GM12878 (cell line): ENCODE results near the gene ENO2. TPM values are rescaled to one million over a fixed set of nuclear protein-coding genes. Genes with fewer than 3 reads are reported as not detected.

Source experiments
- BACH1 ChIP-seq: fragments of 450-650 bp; IDR thresholded peaks from 2 replicates; pipeline ENCODE4 v1.6.1; 2017; ENCODE audit warnings: mild to moderate bottlenecking, borderline replicate concordance
- IRF4 ChIP-seq: IDR thresholded peaks from 2 replicates; pipeline ENCODE4 v1.6.1; 2011; ENCODE audit warnings: low read depth, low read length
- MTA2 ChIP-seq: fragments of 450-650 bp; IDR thresholded peaks from 2 replicates; pipeline ENCODE4 v1.6.1; 2016; ENCODE audit warnings: low read depth, mild to moderate bottlenecking, moderate library complexity
- NBN ChIP-seq: fragments of 450-650 bp; IDR thresholded peaks from 2 replicates; pipeline ENCODE4 v1.6.1; 2016
- NRF1 ChIP-seq: conservative IDR thresholded peaks from 2 replicates; pipeline ENCODE4 v1.6.1; 2011; ENCODE audit warnings: mild to moderate bottlenecking, low read depth, low read length, improper control_type of control experiment
- SIX5 ChIP-seq: IDR thresholded peaks from 2 replicates; pipeline ENCODE4 v1.6.1; 2011; ENCODE audit warnings: mild to moderate bottlenecking, low read depth, low read length, moderate library complexity; ENCODE audit not compliant: severe bottlenecking
- SMARCA5 ChIP-seq: fragments of 450-650 bp; IDR thresholded peaks from 2 replicates; pipeline ENCODE4 v1.6.1; 2017; ENCODE audit warnings: mild to moderate bottlenecking
- WRNIP1 ChIP-seq: IDR thresholded peaks from 2 replicates; pipeline ENCODE4 v1.6.1; 2011; ENCODE audit warnings: low read depth, low read length, improper control_type of control experiment, borderline replicate concordance
- YY1 ChIP-seq: IDR thresholded peaks from 2 replicates; pipeline ENCODE4 v1.6.1; 2011; ENCODE audit warnings: low read depth, mild to moderate bottlenecking, low read length
- ZNF24 ChIP-seq: fragments of 450-650 bp; IDR thresholded peaks from 2 replicates; pipeline ENCODE4 v1.6.1; 2017; ENCODE audit warnings: antibody characterized with exemption, mild to moderate bottlenecking
- ZZZ3 ChIP-seq: IDR thresholded peaks from 2 replicates; pipeline ENCODE4 v1.6.1; 2011; ENCODE audit warnings: low read depth; ENCODE audit not compliant: control insufficient read depth, insufficient read length
- microRNA counts: library from miRNA; unstranded; fragments of <30 nt; microRNA quantifications from one replicate; lab custom pipeline; 2016
- microRNA-seq: library from miRNA; unstranded; fragments of <30 nt; microRNA quantifications from one replicate; pipeline ENCODE4, GENCODE V29; 2018
- polyA plus RNA-seq, 11 experiments: library from polyadenylated mRNA; depleted of rRNA in 4 of 11; unstranded in 6 of 11; stranded (reverse) in 5 of 11; fragments of >200 nt; fragmentation: Nextera tagmentation in 4 of 11; fragmentation: Illumina TruSeq in 1 of 11; extraction: Ambion mirVana in 4 of 11; extraction: Trizol in 1 of 11; gene quantifications; 1 replicate in 1 of 11; 2 replicates in 10 of 11; pipeline versions ENCODE4 v1.2.1 to v1.2.3, GENCODE V29; 2011 to 2016; ENCODE audit warnings: inconsistent platforms in 2 of 11, missing spikeins in 2 of 11, low read depth in 1 of 11
- small RNA-seq: library from RNA; depleted of rRNA; stranded (forward); fragments of <200 nt; gene quantifications from one replicate; pipeline ENCODE3, GENCODE V24; 2014
- total RNA-seq, 4 experiments: library from RNA; depleted of rRNA in 3 of 4; stranded (reverse); fragments of >200 nt in 3 of 4; fragmentation: Illumina TruSeq in 1 of 4; extraction: Trizol in 1 of 4; gene quantifications; 2 replicates each; pipeline versions ENCODE4 v1.2.1 to v1.2.3, GENCODE V29; 2013 to 2021
- TF ChIP-seq, protein P1 (sequence below): fragments of 450-650 bp; IDR thresholded peaks from 2 replicates; pipeline ENCODE4 v1.6.1; 2017; ENCODE audit warnings: mild to moderate bottlenecking, moderate library complexity
- TF ChIP-seq, protein P2 (sequence below): IDR thresholded peaks from 2 replicates; pipeline ENCODE4 v1.6.1; 2011; ENCODE audit warnings: borderline replicate concordance, low read depth, mild to moderate bottlenecking, moderate library complexity, mixed read lengths, low read length; ENCODE audit not compliant: insufficient read depth; ENCODE audit errors: extremely low read length
- TF ChIP-seq, protein P3 (sequence below): fragments of 450-650 bp; IDR thresholded peaks from 2 replicates; pipeline ENCODE4 v1.6.1; 2018; ENCODE audit warnings: mild to moderate bottlenecking, low read depth, moderate library complexity; ENCODE audit not compliant: partially characterized antibody

Gene ENO2
- total and polyA plus RNA-seq, 10 of the 15 experiments (the other 5 are each of a cell fraction or from before 2014, with no cell fraction given) = 24.8 to 196 (median 43.1) TPM

DNA sequence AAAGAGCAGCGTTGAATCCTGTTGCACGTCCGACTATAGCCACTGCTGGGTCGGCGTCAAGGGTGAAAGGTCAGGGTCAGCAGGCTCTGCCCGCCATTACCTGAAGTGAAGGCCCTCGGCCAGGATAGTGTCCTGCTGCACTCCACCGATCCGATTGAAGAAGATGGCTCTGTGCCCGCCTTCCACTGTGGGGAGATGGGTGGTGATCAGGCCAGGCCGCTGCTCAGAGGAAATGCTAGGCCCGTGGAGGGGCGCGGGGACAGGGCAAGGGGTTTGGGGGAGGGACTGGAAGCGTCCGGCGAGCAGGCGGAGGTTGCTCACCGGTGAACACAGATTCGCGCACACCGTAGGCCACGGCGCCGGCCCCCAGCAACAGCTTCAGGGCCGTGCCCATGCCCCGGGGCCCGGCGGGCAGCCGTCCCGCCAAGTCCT, 55.7 kb downstream of the ENO2 start (continued):
- TF ChIP-seq, protein P1, sequence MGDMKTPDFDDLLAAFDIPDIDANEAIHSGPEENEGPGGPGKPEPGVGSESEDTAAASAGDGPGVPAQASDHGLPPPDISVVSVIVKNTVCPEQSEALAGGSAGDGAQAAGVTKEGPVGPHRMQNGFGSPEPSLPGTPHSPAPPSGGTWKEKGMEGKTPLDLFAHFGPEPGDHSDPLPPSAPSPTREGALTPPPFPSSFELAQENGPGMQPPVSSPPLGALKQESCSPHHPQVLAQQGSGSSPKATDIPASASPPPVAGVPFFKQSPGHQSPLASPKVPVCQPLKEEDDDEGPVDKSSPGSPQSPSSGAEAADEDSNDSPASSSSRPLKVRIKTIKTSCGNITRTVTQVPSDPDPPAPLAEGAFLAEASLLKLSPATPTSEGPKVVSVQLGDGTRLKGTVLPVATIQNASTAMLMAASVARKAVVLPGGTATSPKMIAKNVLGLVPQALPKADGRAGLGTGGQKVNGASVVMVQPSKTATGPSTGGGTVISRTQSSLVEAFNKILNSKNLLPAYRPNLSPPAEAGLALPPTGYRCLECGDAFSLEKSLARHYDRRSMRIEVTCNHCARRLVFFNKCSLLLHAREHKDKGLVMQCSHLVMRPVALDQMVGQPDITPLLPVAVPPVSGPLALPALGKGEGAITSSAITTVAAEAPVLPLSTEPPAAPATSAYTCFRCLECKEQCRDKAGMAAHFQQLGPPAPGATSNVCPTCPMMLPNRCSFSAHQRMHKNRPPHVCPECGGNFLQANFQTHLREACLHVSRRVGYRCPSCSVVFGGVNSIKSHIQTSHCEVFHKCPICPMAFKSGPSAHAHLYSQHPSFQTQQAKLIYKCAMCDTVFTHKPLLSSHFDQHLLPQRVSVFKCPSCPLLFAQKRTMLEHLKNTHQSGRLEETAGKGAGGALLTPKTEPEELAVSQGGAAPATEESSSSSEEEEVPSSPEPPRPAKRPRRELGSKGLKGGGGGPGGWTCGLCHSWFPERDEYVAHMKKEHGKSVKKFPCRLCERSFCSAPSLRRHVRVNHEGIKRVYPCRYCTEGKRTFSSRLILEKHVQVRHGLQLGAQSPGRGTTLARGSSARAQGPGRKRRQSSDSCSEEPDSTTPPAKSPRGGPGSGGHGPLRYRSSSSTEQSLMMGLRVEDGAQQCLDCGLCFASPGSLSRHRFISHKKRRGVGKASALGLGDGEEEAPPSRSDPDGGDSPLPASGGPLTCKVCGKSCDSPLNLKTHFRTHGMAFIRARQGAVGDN = 0 out of 2 replicates have a peak, but pooled peaks have one; percentile 30
- TF ChIP-seq ZNF24 (no peak), BACH1 (no peak), SMARCA5 (0 out of 2 replicates have a peak, but pooled peaks have one; percentile 14), IRF4 (no peak), NBN (no peak), MTA2 (0 out of 2 replicates have a peak, but pooled peaks have one; percentile 7), WRNIP1 (peak; percentile 63; the same call in 1 of the 2 replicates), NRF1 (no peak), YY1 (peak; percentile 57; the same call in 1 of the 2 replicates), SIX5 (no peak), ZZZ3 (no peak)
- TF ChIP-seq, protein P2, sequence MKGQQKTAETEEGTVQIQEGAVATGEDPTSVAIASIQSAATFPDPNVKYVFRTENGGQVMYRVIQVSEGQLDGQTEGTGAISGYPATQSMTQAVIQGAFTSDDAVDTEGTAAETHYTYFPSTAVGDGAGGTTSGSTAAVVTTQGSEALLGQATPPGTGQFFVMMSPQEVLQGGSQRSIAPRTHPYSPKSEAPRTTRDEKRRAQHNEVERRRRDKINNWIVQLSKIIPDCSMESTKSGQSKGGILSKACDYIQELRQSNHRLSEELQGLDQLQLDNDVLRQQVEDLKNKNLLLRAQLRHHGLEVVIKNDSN = no peak
- TF ChIP-seq, protein P3, sequence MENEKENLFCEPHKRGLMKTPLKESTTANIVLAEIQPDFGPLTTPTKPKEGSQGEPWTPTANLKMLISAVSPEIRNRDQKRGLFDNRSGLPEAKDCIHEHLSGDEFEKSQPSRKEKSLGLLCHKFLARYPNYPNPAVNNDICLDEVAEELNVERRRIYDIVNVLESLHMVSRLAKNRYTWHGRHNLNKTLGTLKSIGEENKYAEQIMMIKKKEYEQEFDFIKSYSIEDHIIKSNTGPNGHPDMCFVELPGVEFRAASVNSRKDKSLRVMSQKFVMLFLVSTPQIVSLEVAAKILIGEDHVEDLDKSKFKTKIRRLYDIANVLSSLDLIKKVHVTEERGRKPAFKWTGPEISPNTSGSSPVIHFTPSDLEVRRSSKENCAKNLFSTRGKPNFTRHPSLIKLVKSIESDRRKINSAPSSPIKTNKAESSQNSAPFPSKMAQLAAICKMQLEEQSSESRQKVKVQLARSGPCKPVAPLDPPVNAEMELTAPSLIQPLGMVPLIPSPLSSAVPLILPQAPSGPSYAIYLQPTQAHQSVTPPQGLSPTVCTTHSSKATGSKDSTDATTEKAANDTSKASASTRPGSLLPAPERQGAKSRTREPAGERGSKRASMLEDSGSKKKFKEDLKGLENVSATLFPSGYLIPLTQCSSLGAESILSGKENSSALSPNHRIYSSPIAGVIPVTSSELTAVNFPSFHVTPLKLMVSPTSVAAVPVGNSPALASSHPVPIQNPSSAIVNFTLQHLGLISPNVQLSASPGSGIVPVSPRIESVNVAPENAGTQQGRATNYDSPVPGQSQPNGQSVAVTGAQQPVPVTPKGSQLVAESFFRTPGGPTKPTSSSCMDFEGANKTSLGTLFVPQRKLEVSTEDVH = no peak

MicroRNAs within 50 kb of the gene (microRNA counts, 767-probe panel; counts per million panel counts)
- 1,705 counts per million, percentile 66 among the panel's probes with 10 or more counts for microRNA hsa-miR-141-3p (lab: Ali Mortazavi, UCI)
- microRNA hsa-miR-200c-3p (lab: Ali Mortazavi, UCI) = 2,249 counts per million, percentile 80 among the panel's probes with 10 or more counts

Small RNA genes within 50 kb of the gene (microRNA-seq; reads per million reads assigned to microRNA genes)
- 102 reads per million, percentile 74 among the genes with 10 or more reads in this experiment for gene MIR141
- 663 reads per million, percentile 86 among the genes with 10 or more reads in this experiment for gene MIR200C

Small RNA genes within 50 kb of the gene (small RNA-seq; reads per million reads assigned to genes)
- 56.2 reads per million, percentile 99 among the genes with 10 or more reads in this experiment for gene MIR141
- gene MIR200C = 2.6 reads per million, percentile 71 among the genes with 10 or more reads in this experiment
- not detected for gene RNU7-1
- 16.2 reads per million, percentile 97 among the genes with 10 or more reads in this experiment for gene SCARNA12

Other genes starting within 250 kb of the ENO2 start
Only the 7 nearest of the 27 such genes appear.
- 1,631 and 1,672 TPM in 2 replicates for gene TPI1, start 47.0 kb upstream of the ENO2 start, total RNA-seq (2014; rRNA removed)
- gene TPI1, start 47.0 kb upstream of the ENO2 start, total RNA-seq (2014; rRNA removed; fragmentation: Illumina TruSeq; extraction: Trizol) = 1,031 and 1,059 TPM in 2 replicates
- gene TPI1, start 47.0 kb upstream of the ENO2 start, total RNA-seq (2021) = 916 and 925 TPM in 2 replicates
- gene TPI1, start 47.0 kb upstream of the ENO2 start, polyA plus RNA-seq (2011; rRNA removed) = 2,490 and 3,306 TPM in 2 replicates
- gene TPI1, start 47.0 kb upstream of the ENO2 start, polyA plus RNA-seq (2014; fragmentation: Illumina TruSeq; extraction: Trizol) = 1,383 and 1,555 TPM in 2 replicates
- 1,000 to 10,000 TPM; 5,044 to 7,349 TPM for gene TPI1, start 47.0 kb upstream of the ENO2 start, polyA plus RNA-seq (2014; fragmentation: Nextera tagmentation; extraction: Ambion mirVana)
- gene TPI1, start 47.0 kb upstream of the ENO2 start, polyA plus RNA-seq (2014; rRNA removed) = 993 and 1,045 TPM in 2 replicates
- 1,000 to 10,000 TPM; 1,723 to 1,836 TPM for gene TPI1, start 47.0 kb upstream of the ENO2 start, polyA plus RNA-seq (2016; fragmentation: Nextera tagmentation; extraction: Ambion mirVana)
- 4.2 and 5.6 TPM in 2 replicates for gene SPSB2, start 41.3 kb upstream of the ENO2 start, total RNA-seq (2014; rRNA removed)
- gene SPSB2, start 41.3 kb upstream of the ENO2 start, total RNA-seq (2014; rRNA removed; fragmentation: Illumina TruSeq; extraction: Trizol) = 1.8 and 2.0 TPM in 2 replicates
- gene SPSB2, start 41.3 kb upstream of the ENO2 start, total RNA-seq (2021) = 3.4 and 3.9 TPM in 2 replicates
- gene SPSB2, start 41.3 kb upstream of the ENO2 start, polyA plus RNA-seq (2011; rRNA removed) = 0.29 and 0.58 TPM in 2 replicates
- 0.24 and 0.56 TPM in 2 replicates for gene SPSB2, start 41.3 kb upstream of the ENO2 start, polyA plus RNA-seq (2014; fragmentation: Illumina TruSeq; extraction: Trizol)
- gene SPSB2, start 41.3 kb upstream of the ENO2 start, polyA plus RNA-seq (2014; fragmentation: Nextera tagmentation; extraction: Ambion mirVana) = under 1 TPM; 0.08 to 0.24 TPM
- gene SPSB2, start 41.3 kb upstream of the ENO2 start, polyA plus RNA-seq (2014; rRNA removed) = 4.9 and 5.6 TPM in 2 replicates
- 1 to 10 TPM; 4.7 to 5.3 TPM for gene SPSB2, start 41.3 kb upstream of the ENO2 start, polyA plus RNA-seq (2016; fragmentation: Nextera tagmentation; extraction: Ambion mirVana)
- 2.8 and 4.7 TPM in 2 replicates for gene LRRC23, start 9.8 kb upstream of the ENO2 start, total RNA-seq (2014; rRNA removed)
- 4.0 and 4.3 TPM in 2 replicates for gene LRRC23, start 9.8 kb upstream of the ENO2 start, total RNA-seq (2014; rRNA removed; fragmentation: Illumina TruSeq; extraction: Trizol)
- 3.1 and 3.8 TPM in 2 replicates for gene LRRC23, start 9.8 kb upstream of the ENO2 start, total RNA-seq (2021)
- 5.6 and 6.9 TPM in 2 replicates for gene LRRC23, start 9.8 kb upstream of the ENO2 start, polyA plus RNA-seq (2011; rRNA removed)
- gene LRRC23, start 9.8 kb upstream of the ENO2 start, polyA plus RNA-seq (2014; fragmentation: Illumina TruSeq; extraction: Trizol) = 5.2 and 5.4 TPM in 2 replicates
- 1 to 10 TPM; 1.4 to 2.5 TPM for gene LRRC23, start 9.8 kb upstream of the ENO2 start, polyA plus RNA-seq (2014; fragmentation: Nextera tagmentation; extraction: Ambion mirVana)
- gene LRRC23, start 9.8 kb upstream of the ENO2 start, polyA plus RNA-seq (2014; rRNA removed) = 3.1 and 3.3 TPM in 2 replicates
- 1 to 10 TPM; 3.5 to 5.4 TPM for gene LRRC23, start 9.8 kb upstream of the ENO2 start, polyA plus RNA-seq (2016; fragmentation: Nextera tagmentation; extraction: Ambion mirVana)
- 2.6 and 3.3 TPM in 2 replicates for gene ATN1, start 13.4 kb downstream of the ENO2 start, total RNA-seq (2014; rRNA removed)
- gene ATN1, start 13.4 kb downstream of the ENO2 start, total RNA-seq (2014; rRNA removed; fragmentation: Illumina TruSeq; extraction: Trizol) = 2.0 and 2.6 TPM in 2 replicates
- gene ATN1, start 13.4 kb downstream of the ENO2 start, total RNA-seq (2021) = 38.0 and 44.5 TPM in 2 replicates
- gene ATN1, start 13.4 kb downstream of the ENO2 start, polyA plus RNA-seq (2011; rRNA removed) = 1.4 and 3.9 TPM in 2 replicates
- gene ATN1, start 13.4 kb downstream of the ENO2 start, polyA plus RNA-seq (2014; fragmentation: Illumina TruSeq; extraction: Trizol) = 5.8 and 15.4 TPM in 2 replicates
- gene ATN1, start 13.4 kb downstream of the ENO2 start, polyA plus RNA-seq (2014; fragmentation: Nextera tagmentation; extraction: Ambion mirVana) = under 1 TPM; 0.08 to 0.15 TPM
- gene ATN1, start 13.4 kb downstream of the ENO2 start, polyA plus RNA-seq (2014; rRNA removed) = 19.7 and 28.8 TPM in 2 replicates
- 1 to 10 TPM; 6.1 to 6.2 TPM for gene ATN1, start 13.4 kb downstream of the ENO2 start, polyA plus RNA-seq (2016; fragmentation: Nextera tagmentation; extraction: Ambion mirVana)
- gene RNU7-1, start 29.2 kb downstream of the ENO2 start, total RNA-seq (2014; rRNA removed) = not detected in 2 replicates
- not detected in 2 replicates for gene RNU7-1, start 29.2 kb downstream of the ENO2 start, total RNA-seq (2014; rRNA removed; fragmentation: Illumina TruSeq; extraction: Trizol)
- gene RNU7-1, start 29.2 kb downstream of the ENO2 start, total RNA-seq (2021) = not detected in 2 replicates
- not detected in 2 replicates for gene RNU7-1, start 29.2 kb downstream of the ENO2 start, polyA plus RNA-seq (2011; rRNA removed)
- gene RNU7-1, start 29.2 kb downstream of the ENO2 start, polyA plus RNA-seq (2014; fragmentation: Illumina TruSeq; extraction: Trizol) = not detected in 2 replicates
- not detected for gene RNU7-1, start 29.2 kb downstream of the ENO2 start, polyA plus RNA-seq (2014; fragmentation: Nextera tagmentation; extraction: Ambion mirVana)
- gene RNU7-1, start 29.2 kb downstream of the ENO2 start, polyA plus RNA-seq (2014; rRNA removed) = not detected in 2 replicates
- not detected for gene RNU7-1, start 29.2 kb downstream of the ENO2 start, polyA plus RNA-seq (2016; fragmentation: Nextera tagmentation; extraction: Ambion mirVana)
- gene C12orf57, start 29.4 kb downstream of the ENO2 start, total RNA-seq (2014; rRNA removed) = 223 and 231 TPM in 2 replicates
- gene C12orf57, start 29.4 kb downstream of the ENO2 start, total RNA-seq (2014; rRNA removed; fragmentation: Illumina TruSeq; extraction: Trizol) = 109 and 124 TPM in 2 replicates
- 192 and 194 TPM in 2 replicates for gene C12orf57, start 29.4 kb downstream of the ENO2 start, total RNA-seq (2021)
- 183 and 331 TPM in 2 replicates for gene C12orf57, start 29.4 kb downstream of the ENO2 start, polyA plus RNA-seq (2011; rRNA removed)
- 8.0 and 64.5 TPM in 2 replicates for gene C12orf57, start 29.4 kb downstream of the ENO2 start, polyA plus RNA-seq (2014; fragmentation: Illumina TruSeq; extraction: Trizol)
- 100 to 1,000 TPM; 138 to 170 TPM for gene C12orf57, start 29.4 kb downstream of the ENO2 start, polyA plus RNA-seq (2014; fragmentation: Nextera tagmentation; extraction: Ambion mirVana)
- 373 and 377 TPM in 2 replicates for gene C12orf57, start 29.4 kb downstream of the ENO2 start, polyA plus RNA-seq (2014; rRNA removed)
- gene C12orf57, start 29.4 kb downstream of the ENO2 start, polyA plus RNA-seq (2016; fragmentation: Nextera tagmentation; extraction: Ambion mirVana) = 100 to 1,000 TPM; 274 to 291 TPM
- 346 and 376 TPM in 2 replicates for gene PTPN6, start 36.8 kb downstream of the ENO2 start, total RNA-seq (2014; rRNA removed)
- gene PTPN6, start 36.8 kb downstream of the ENO2 start, total RNA-seq (2014; rRNA removed; fragmentation: Illumina TruSeq; extraction: Trizol) = 214 and 235 TPM in 2 replicates
- 443 and 457 TPM in 2 replicates for gene PTPN6, start 36.8 kb downstream of the ENO2 start, total RNA-seq (2021)
- gene PTPN6, start 36.8 kb downstream of the ENO2 start, polyA plus RNA-seq (2011; rRNA removed) = 208 and 364 TPM in 2 replicates
- gene PTPN6, start 36.8 kb downstream of the ENO2 start, polyA plus RNA-seq (2014; fragmentation: Illumina TruSeq; extraction: Trizol) = 265 and 453 TPM in 2 replicates
- gene PTPN6, start 36.8 kb downstream of the ENO2 start, polyA plus RNA-seq (2014; fragmentation: Nextera tagmentation; extraction: Ambion mirVana) = 100 to 1,000 TPM; 229 to 413 TPM
- 397 and 409 TPM in 2 replicates for gene PTPN6, start 36.8 kb downstream of the ENO2 start, polyA plus RNA-seq (2014; rRNA removed)
- 100 to 1,000 TPM; 325 to 364 TPM for gene PTPN6, start 36.8 kb downstream of the ENO2 start, polyA plus RNA-seq (2016; fragmentation: Nextera tagmentation; extraction: Ambion mirVana)